Transverse colon (tissue), 4 donors: ENCODE results near the gene PQBP1. TPM values are rescaled to one million over a fixed set of nuclear protein-coding genes. Genes with fewer than 3 reads are reported as not detected.

Source experiments
- DNase-seq: peaks from one replicate; pipeline ENCODE4 v3.0.0-alpha.2; 2019
- H3K27ac ChIP-seq, 4 donors: fragments of 200-600 bp; sonication (generic); 2 replicates each; pipeline ENCODE4 v1.5.1; 2016 to 2018; ENCODE audit warnings: inconsistent platforms in 4 of 4
- H3K27me3 ChIP-seq: fragments of 200-600 bp; sonication (generic); 2 replicates; pipeline ENCODE4 v1.5.1; 2017; ENCODE audit warnings: inconsistent platforms
- H3K36me3 ChIP-seq, 4 donors: fragments of 200-600 bp; sonication (generic); 2 replicates each; pipeline ENCODE4 v1.5.1; 2017 to 2019; ENCODE audit warnings: inconsistent platforms in 4 of 4
- H3K4me1 ChIP-seq, 4 donors: fragments of 200-600 bp; sonication (generic); 2 replicates each; pipeline ENCODE4 v1.5.1; 2017 to 2020; ENCODE audit warnings: inconsistent platforms in 4 of 4
- H3K4me3 ChIP-seq, 4 donors: fragments of 200-600 bp; sonication (generic); 1 replicate in 1 of 4; 2 replicates in 3 of 4; pipeline versions ENCODE4 v1.5.1 to v1.6.1; 2017 to 2019; ENCODE audit warnings: inconsistent platforms in 4 of 4
- H3K9me3 ChIP-seq, 2 donors: fragments of 200-600 bp; sonication (generic); 2 replicates each; pipeline ENCODE4 v1.5.1; 2017 to 2019; ENCODE audit warnings: inconsistent platforms in 2 of 2
- EP300 ChIP-seq: sonication (generic); formaldehyde crosslinking; IDR thresholded peaks from one replicate; pipeline ENCODE4 v1.6.1; 2017; ENCODE audit warnings: antibody characterized with exemption, low read depth
- POLR2A ChIP-seq: fragments of 450-650 bp; IDR thresholded peaks from one replicate; pipeline ENCODE4 v1.6.1; 2016; ENCODE audit warnings: antibody characterized with exemption, mild to moderate bottlenecking, moderate library complexity
- POLR2AphosphoS5 ChIP-seq, 3 donors: sonication (generic); formaldehyde crosslinking; IDR thresholded peaks; one replicate each; pipeline ENCODE4 v1.6.1; 2016; ENCODE audit warnings: antibody characterized with exemption in 3 of 3
- WGBS, 2 donors: methylation state at CpG; one replicate each; pipeline ENCODE4 v1.1.5; 2018; ENCODE audit warnings: low coverage in 1 of 2; 5-methylcytosine and 5-hydroxymethylcytosine counted together
- in situ Hi-C, 4 donors: fragments of 200-750 bp; cut with MboI; loops; one replicate each; pipeline versions ENCODE4 v1.15.0 to v1.15.1; 2017; ENCODE audit warnings: low sequenced_read_pairs in 3 of 4, low pct_ligation_motif_present in 1 of 4, low pct_unique_long_range_greater_than_20kb in 1 of 4
- intact Hi-C: fragments of 100-400 bp; cut with DNase I; formaldehyde crosslinking; loops from one replicate; pipeline ENCODE4 v1.15.1; 2023; ENCODE audit warnings: low total_unique reads
- total RNA-seq, 4 donors: library from RNA; depleted of rRNA; stranded (reverse); fragments of >200 nt; gene quantifications; one replicate each; pipeline ENCODE4 v1.1.0, GENCODE V29; 2016
- TF ChIP-seq, protein P1 (sequence below), 5 experiments: fragments of 200-600 bp in 3 of 5; fragments of 450-650 bp in 2 of 5; sonication (generic) in 3 of 5; IDR thresholded peaks; 1 replicate in 2 of 5; 2 replicates in 3 of 5; pipeline ENCODE4 v1.5.1; 2016 to 2017; ENCODE audit warnings: antibody characterized with exemption in 5 of 5, inconsistent platforms in 3 of 5, mild to moderate bottlenecking in 2 of 5, moderate library complexity in 1 of 5

PQBP1 gene
- total RNA-seq, 4 donors from 2014 or later = 21.7 to 92.3 (median 63.8) TPM

DNA sequence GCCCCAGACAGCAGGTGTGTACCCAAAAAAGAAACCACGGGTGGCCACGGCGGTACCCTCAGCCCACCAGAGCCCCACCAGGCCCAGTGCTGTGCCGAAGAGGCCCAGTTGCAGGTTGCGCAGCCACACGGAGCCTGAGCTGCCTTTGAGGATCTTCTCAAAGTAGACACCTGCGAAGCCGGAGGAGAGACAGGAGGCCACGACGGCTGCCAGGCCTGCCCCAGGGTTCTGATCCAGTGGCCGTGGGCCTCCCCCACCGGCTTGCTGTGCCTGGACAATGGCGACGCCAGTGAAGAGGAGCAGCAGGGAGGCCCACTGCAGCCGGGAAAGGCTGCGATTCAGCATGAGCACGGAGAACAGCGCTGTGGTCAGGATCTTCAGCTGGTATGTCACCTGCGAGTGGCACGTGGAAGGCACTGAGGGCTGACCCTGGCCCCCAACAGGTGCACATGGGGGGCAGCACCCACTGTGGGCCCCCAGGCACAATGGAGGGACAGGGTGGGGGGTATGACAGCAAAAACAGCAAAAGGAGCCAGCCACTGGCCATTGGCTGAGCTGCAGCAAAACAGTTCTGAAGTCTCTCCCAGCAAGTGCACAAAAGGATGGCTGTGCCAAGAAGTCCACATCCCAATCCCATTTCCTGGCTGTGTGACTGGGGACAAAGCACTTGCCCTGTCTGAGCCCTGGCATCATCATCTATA lies 7.5 kb downstream of the PQBP1 start:
- Histone ChIP-seq H3K4me1 (no peaks in the 10 kb centered on the region), H3K36me3 (peaks cover 0 to 5% (median 0%) of the 10 kb centered on the region in 4 donors), H3K27me3 (no peaks in the 10 kb centered on the region), H3K27ac (no peak overlapping the region), H3K9me3 (no peaks in the 10 kb centered on the region), H3K4me3 (no peak overlapping the region)
- TF ChIP-seq, protein P1, sequence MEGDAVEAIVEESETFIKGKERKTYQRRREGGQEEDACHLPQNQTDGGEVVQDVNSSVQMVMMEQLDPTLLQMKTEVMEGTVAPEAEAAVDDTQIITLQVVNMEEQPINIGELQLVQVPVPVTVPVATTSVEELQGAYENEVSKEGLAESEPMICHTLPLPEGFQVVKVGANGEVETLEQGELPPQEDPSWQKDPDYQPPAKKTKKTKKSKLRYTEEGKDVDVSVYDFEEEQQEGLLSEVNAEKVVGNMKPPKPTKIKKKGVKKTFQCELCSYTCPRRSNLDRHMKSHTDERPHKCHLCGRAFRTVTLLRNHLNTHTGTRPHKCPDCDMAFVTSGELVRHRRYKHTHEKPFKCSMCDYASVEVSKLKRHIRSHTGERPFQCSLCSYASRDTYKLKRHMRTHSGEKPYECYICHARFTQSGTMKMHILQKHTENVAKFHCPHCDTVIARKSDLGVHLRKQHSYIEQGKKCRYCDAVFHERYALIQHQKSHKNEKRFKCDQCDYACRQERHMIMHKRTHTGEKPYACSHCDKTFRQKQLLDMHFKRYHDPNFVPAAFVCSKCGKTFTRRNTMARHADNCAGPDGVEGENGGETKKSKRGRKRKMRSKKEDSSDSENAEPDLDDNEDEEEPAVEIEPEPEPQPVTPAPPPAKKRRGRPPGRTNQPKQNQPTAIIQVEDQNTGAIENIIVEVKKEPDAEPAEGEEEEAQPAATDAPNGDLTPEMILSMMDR (IDR thresholded peaks at IDR 0.05) = no peak
- TF ChIP-seq POLR2A (no peak), EP300 (no peak), POLR2AphosphoS5 (IDR thresholded peaks at IDR 0.05) (no peak)
- DNase-seq = no peak
- WGBS, 2 donors = 89% methylated on average over 18 of the region's 20 CpGs; no CpG with 5 or more reads in 1 of the 2 donors
- in situ Hi-C loops = loop anchor here in 1 of 4 donors (25.0 kb wide), 1 partner anchor 268 kb away; no protein-coding TSS in a partner anchor
- intact Hi-C loops = no loop called here

DNA sequence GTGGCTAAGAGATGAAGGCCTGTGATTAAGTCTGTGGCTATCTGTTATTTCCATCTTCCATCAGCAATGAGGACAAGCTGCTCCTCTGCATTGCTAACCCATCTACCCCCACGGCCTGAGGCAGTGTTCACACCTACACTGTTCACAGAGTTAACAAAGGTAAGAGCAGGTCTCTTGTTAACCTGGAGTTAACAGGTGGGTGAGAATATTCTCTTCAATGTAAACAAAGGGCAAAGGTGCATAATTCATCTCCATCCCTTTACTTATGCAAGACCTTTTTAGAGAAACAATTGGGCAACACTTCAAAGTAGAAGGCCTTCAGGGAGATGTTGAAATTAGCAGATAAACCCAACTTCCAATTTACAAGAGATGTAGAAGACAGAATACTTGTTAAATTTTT lies 10.9 kb downstream of the PQBP1 start:
- peaks cover 0 to 14% (median 6%) of the 10 kb centered on the region in 4 donors for H3K4me1 ChIP-seq
- H3K36me3 ChIP-seq = no peaks in the 10 kb centered on the region
- H3K4me3 ChIP-seq = no peak overlapping the region
- in situ Hi-C loops = loop anchor here in 1 of 4 donors (25.0 kb wide), 1 partner anchor 271 kb away; no protein-coding TSS in a partner anchor
- no peak overlapping the region for H3K27ac ChIP-seq
- TF ChIP-seq, protein P1 (IDR thresholded peaks at IDR 0.05) = no peak
- TF ChIP-seq POLR2A (no peak), EP300 (no peak), POLR2AphosphoS5 (IDR thresholded peaks at IDR 0.05) (no peak)
- no peaks in the 10 kb centered on the region for H3K27me3 ChIP-seq
- intact Hi-C loops = no loop called here
- H3K9me3 ChIP-seq = no peaks in the 10 kb centered on the region
- 33% methylated on average over 1 of the region's 1 CpG; no CpG with 5 or more reads in 1 of the 2 donors for WGBS, 2 donors
- DNase-seq = no peak

DNA sequence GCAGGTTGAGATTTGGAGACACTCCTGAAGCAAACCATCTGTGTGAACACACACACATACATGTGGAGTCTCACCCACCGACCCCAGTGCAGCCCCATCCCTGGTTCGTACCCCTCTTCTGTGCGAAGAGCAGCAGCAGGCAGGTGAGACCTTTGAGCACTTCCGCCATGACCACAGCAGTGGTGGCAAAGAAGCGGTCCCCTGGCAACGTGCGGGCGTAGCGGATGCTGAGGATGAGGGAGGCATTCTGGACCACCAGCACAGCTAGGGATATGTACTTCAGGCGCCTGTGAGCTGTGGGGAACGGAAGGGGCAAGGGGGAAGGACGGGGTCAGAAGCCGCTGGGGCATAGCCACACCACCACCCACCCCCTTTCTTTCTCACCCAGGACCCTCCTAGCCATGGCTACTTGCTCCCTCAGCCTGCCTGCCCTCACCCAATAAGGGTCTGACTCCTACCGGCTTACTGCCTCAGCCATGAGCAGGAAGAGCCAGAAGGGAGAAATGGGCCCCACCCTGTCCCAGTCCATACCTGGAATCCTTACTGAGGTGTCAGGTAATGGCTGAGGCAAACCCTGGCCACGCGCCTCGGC lies 12.1 kb downstream of the PQBP1 start:
- WGBS, 2 donors = 92% methylated on average over 16 of the region's 17 CpGs; no CpG with 5 or more reads in 1 of the 2 donors
- intact Hi-C loops (no loop called here), in situ Hi-C loops (loop anchor here in 1 of 4 donors (25.0 kb wide), 1 partner anchor 272 kb away; no protein-coding TSS in a partner anchor)
- DNase-seq = no peak
- Histone ChIP-seq H3K36me3 (no peaks in the 10 kb centered on the region), H3K4me3 (no peak overlapping the region), H3K9me3 (no peaks in the 10 kb centered on the region), H3K27ac (no peak overlapping the region), H3K4me1 (peaks cover 0 to 14% (median 6%) of the 10 kb centered on the region in 4 donors), H3K27me3 (no peaks in the 10 kb centered on the region)
- TF ChIP-seq, protein P1 (IDR thresholded peaks at IDR 0.05) = no peak
- no peak for TF ChIP-seq POLR2A
- TF ChIP-seq EP300 = no peak
- no peak for TF ChIP-seq POLR2AphosphoS5 (IDR thresholded peaks at IDR 0.05)

DNA sequence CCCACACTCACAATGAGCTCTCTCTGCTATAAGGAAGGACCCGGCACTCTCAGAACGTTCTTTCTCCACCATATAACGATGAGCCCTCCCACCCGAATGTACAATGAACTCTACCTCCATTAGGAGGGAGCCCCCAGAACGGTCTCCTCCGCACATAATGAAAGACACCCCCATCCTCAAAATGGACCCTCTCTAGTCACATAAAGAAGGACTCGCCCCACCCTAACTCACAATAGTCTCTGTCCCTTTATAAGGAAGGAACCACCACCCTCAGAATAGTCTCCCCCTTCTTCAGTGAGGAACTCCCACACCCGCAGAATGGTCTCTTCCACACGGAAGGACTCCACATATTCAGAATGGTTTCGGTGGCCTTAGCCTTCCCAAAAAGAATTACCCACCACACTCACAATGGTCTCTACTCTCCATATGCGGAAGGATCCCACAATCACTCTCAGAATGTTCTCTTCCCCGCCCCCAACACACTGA lies 13.2 kb downstream of the PQBP1 start:
- 31% methylated on average over 12 of the region's 12 CpGs; no CpG with 5 or more reads in 1 of the 2 donors for WGBS, 2 donors
- intact Hi-C loops = no loop called here
- in situ Hi-C loops = loop anchor here in 1 of 4 donors (25.0 kb wide), 1 partner anchor 274 kb away; no protein-coding TSS in a partner anchor
- no peaks in the 10 kb centered on the region for H3K9me3 ChIP-seq
- peaks cover 0 to 14% (median 6%) of the 10 kb centered on the region in 4 donors for H3K4me1 ChIP-seq
- no peaks in the 10 kb centered on the region for H3K27me3 ChIP-seq
- peak overlapping the region; percentile 51 to 82 (median 66) for H3K4me3 ChIP-seq
- DNase-seq = no peak
- no peaks in the 10 kb centered on the region for H3K36me3 ChIP-seq
- H3K27ac ChIP-seq = peak overlapping the region; percentile 81 to 91 (median 88)
- TF ChIP-seq POLR2A (no peak), EP300 (no peak), POLR2AphosphoS5 (IDR thresholded peaks at IDR 0.05) (no peak)
- TF ChIP-seq, protein P1 (IDR thresholded peaks at IDR 0.05) = no peak
